SJSA1 (cell line): ENCODE results near the gene STK38. TPM values are rescaled to one million over a fixed set of nuclear protein-coding genes. Genes with fewer than 3 reads are reported as not detected.
A peak's percentile ranks its signal among the peaks of the same experiment; 100 is the strongest.

Source experiments
- DNase-seq, 2 experiments: peaks; one replicate each; pipeline ENCODE4 v3.0.0-alpha.2; 2015 to 2020; ENCODE audit warnings: low spot score in 2 of 2, low read depth in 1 of 2
- H3K27ac ChIP-seq: fragments of 250-450 bp; sonication (Bioruptor Pico); 2 replicates; pipeline ENCODE4 v1.5.1; 2020; ENCODE audit warnings: mild to moderate bottlenecking, moderate library complexity
- H3K27me3 ChIP-seq: fragments of 250-450 bp; sonication (Bioruptor Pico); replicated peaks from 2 replicates; pipeline ENCODE4 v1.5.1; 2020; ENCODE audit warnings: mild to moderate bottlenecking, moderate library complexity
- H3K36me3 ChIP-seq: fragments of 250-450 bp; sonication (Bioruptor Pico); 2 replicates; pipeline ENCODE4 v1.5.1; 2020; ENCODE audit warnings: mild to moderate bottlenecking
- H3K4me1 ChIP-seq: fragments of 250-450 bp; sonication (Bioruptor Pico); replicated peaks from 2 replicates; pipeline ENCODE4 v1.6.1; 2021; ENCODE audit warnings: mild to moderate bottlenecking
- H3K4me3 ChIP-seq: fragments of 250-450 bp; sonication (Bioruptor Pico); 2 replicates; pipeline ENCODE4 v1.5.1; 2020; ENCODE audit warnings: mild to moderate bottlenecking
- H3K9me3 ChIP-seq: fragments of 250-450 bp; sonication (Bioruptor Pico); replicated peaks from 2 replicates; pipeline ENCODE4 v1.5.1; 2020; ENCODE audit warnings: mild to moderate bottlenecking
- total RNA-seq: library from RNA; depleted of rRNA; stranded (reverse); fragments of >200 nt; shearing (Covaris generic); gene quantifications from 2 replicates; pipeline ENCODE4 v1.2.3, GENCODE V29; 2014

STK38 gene
- total RNA-seq, 1 experiment from 2014 or later = 39.3 TPM

DNA sequence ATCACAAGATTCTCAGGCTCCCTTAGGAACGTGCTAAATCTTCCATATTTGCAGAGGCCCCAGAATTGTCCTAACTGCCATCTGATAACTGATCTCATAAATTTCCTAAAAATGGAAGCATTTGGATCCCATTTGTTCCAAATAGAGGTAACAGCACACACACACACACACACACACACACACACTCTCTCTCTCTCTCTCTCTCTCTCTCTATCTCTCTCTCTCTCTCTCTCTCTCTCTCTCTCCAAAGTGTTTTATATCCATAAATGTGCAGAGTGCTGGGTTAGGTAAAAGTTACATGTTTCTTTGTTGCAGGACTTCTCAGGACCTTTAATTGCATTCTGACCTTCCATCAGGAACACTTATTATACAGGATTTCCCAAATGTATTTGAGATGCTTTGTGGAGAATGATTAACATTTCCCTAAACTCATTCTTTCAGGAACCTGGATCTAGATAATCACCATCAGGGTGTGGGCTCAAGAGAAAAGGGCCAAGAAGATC lies 8.5 kb upstream of the STK38 start:
- H3K9me3 ChIP-seq = no peaks in the 10 kb centered on the region
- no peak for DNase-seq
- H3K4me1 ChIP-seq = no peaks in the 10 kb centered on the region
- no peaks in the 10 kb centered on the region for H3K27me3 ChIP-seq
- no peak overlapping the region for H3K4me3 ChIP-seq
- H3K27ac ChIP-seq = no peak overlapping the region
- H3K36me3 ChIP-seq = no peaks in the 10 kb centered on the region

- Histone ChIP-seq H3K4me3 (no peak overlapping the region), H3K4me1 (peaks cover 16% of the 10 kb centered on the region), H3K27me3 (no peaks in the 10 kb centered on the region), H3K27ac (no peak overlapping the region), H3K9me3 (no peaks in the 10 kb centered on the region), H3K36me3 (peaks cover 5% of the 10 kb centered on the region)
- DNase-seq = no peak
Measured at GRCh38 chr6:36550473-36551000, 3.3 kb upstream of the STK38 start.

- Histone ChIP-seq H3K4me1 (peaks cover 32% of the 10 kb centered on the region), H3K27me3 (no peaks in the 10 kb centered on the region), H3K4me3 (no peak overlapping the region), H3K9me3 (no peaks in the 10 kb centered on the region), H3K27ac (no peak overlapping the region), H3K36me3 (peaks cover 16% of the 10 kb centered on the region)
- no peak for DNase-seq
Measured at GRCh38 chr6:36548401-36548743, 1.1 kb upstream of the STK38 start.

GRCh38 chr6:36547646-36548400 lies 544 bp upstream of the STK38 start:
- H3K4me3 ChIP-seq = peak overlapping the region; percentile 88
- H3K27ac ChIP-seq = peak overlapping the region; percentile 94
- peaks cover 21% of the 10 kb centered on the region for H3K36me3 ChIP-seq
- no peaks in the 10 kb centered on the region for H3K9me3 ChIP-seq
- H3K4me1 ChIP-seq = peaks cover 32% of the 10 kb centered on the region
- DNase-seq = no peak
- H3K27me3 ChIP-seq = no peaks in the 10 kb centered on the region

DNA sequence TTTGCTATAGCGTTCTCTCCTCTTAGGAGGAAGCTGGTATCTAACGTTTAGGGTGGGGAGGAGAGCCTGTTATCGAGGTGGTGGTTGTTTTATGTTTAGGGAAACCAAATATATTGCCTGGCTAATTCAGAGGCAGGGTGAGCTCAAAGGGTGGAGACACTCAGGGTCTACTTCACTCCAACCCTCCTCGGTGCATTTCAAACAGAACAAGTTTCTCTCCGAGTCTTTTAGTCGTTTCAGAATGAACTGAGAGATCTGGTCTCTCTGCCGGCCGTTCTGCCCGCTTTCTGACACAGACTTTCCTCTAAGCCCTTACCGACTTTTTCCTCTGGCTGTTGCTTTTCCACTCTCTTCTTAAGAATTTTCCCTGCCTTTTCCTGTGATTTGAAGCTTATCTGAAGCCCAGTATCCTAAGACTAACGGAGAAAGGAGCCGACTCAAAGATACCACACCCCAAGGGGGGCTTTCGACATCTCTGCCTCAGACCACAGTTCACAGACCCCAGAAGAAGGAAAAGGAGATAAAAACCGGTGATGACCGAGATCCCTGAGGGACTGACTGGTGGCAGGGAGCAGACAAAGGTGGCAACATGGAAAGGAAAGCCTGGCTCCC lies 865 bp downstream of the STK38 start:
- Histone ChIP-seq H3K27me3 (no peaks in the 10 kb centered on the region), H3K4me3 (peak overlapping the region; percentile 88), H3K27ac (peak overlapping the region; percentile 94), H3K9me3 (no peaks in the 10 kb centered on the region), H3K4me1 (peaks cover 41% of the 10 kb centered on the region), H3K36me3 (peaks cover 34% of the 10 kb centered on the region)
- DNase-seq = peak in 1 of 2 experiments; percentile 42

GRCh38 chr6:36545767-36546307 lies 1.4 kb downstream of the STK38 start:
- peaks cover 41% of the 10 kb centered on the region for H3K4me1 ChIP-seq
- peak overlapping the region; percentile 88 for H3K4me3 ChIP-seq
- no peak for DNase-seq
- peak overlapping the region; percentile 94; the same call in 1 of the 2 replicates for H3K27ac ChIP-seq
- H3K9me3 ChIP-seq = no peaks in the 10 kb centered on the region
- no peaks in the 10 kb centered on the region for H3K27me3 ChIP-seq
- H3K36me3 ChIP-seq = peaks cover 40% of the 10 kb centered on the region

DNA sequence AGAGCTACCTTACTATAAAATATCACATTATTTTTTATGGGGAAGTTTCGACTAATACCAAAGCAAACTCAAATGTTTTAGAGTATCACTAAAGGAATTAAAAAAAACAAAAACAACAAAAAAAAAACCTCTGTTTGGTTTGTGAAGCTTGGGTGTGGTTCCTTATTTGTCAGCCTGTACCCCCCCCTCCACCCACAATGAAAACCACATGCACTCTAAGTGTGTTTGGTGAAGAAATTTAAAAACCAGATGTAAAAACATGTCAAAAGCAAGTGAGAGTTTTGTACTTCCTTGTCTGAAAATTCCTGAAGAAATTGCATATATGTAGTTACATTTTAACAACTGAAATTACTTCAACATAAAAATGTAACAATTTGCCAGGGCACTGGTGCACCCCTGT lies 3.1 kb downstream of the STK38 start:
- Histone ChIP-seq H3K4me3 (no peak overlapping the region), H3K36me3 (peaks cover 56% of the 10 kb centered on the region), H3K4me1 (peaks cover 47% of the 10 kb centered on the region), H3K27ac (no peak overlapping the region), H3K9me3 (no peaks in the 10 kb centered on the region), H3K27me3 (no peaks in the 10 kb centered on the region)
- DNase-seq = peak; percentile 45 to 48

DNA sequence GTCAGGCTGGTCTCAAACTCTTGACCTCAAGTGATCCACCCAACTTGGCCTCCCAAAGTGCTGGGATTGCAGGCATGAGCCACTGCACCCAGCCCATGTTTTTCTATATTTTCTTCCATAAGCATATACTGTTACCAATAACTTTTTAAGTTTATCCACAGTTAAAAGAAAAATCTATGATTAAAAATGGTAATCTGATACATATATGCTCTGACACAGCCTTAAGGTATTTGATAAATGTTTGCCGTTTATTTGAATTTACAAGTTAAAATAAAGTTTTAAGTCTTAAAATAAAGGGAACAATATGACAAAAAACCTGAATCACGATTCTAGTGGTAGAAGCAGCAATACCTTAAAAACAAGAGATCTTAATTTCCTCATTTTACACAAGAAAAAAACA lies 5.2 kb downstream of the STK38 start:
- no peaks in the 10 kb centered on the region for H3K9me3 ChIP-seq
- H3K4me1 ChIP-seq = peaks cover 38% of the 10 kb centered on the region
- H3K36me3 ChIP-seq = peaks cover 73% of the 10 kb centered on the region
- H3K4me3 ChIP-seq = no peak overlapping the region
- no peak overlapping the region for H3K27ac ChIP-seq
- no peak for DNase-seq
- H3K27me3 ChIP-seq = no peaks in the 10 kb centered on the region

- DNase-seq = no peak
- H3K27ac ChIP-seq = no peak overlapping the region
Measured at GRCh38 chr6:36539814-36540568, 7.3 kb downstream of the STK38 start.

GRCh38 chr6:36536873-36537547 lies 10.3 kb downstream of the STK38 start:
- Histone ChIP-seq H3K36me3 (peaks cover 80% of the 10 kb centered on the region), H3K9me3 (no peaks in the 10 kb centered on the region), H3K27ac (no peak overlapping the region), H3K4me1 (peaks cover 14% of the 10 kb centered on the region), H3K4me3 (no peak overlapping the region), H3K27me3 (no peaks in the 10 kb centered on the region)
- DNase-seq = no peak

More at GRCh38 chr6:36539814-36540568, 7.3 kb downstream of the STK38 start:
- Histone ChIP-seq H3K4me1 (peaks cover 29% of the 10 kb centered on the region), H3K4me3 (no peak overlapping the region), H3K9me3 (no peaks in the 10 kb centered on the region), H3K36me3 (peaks cover 86% of the 10 kb centered on the region), H3K27me3 (no peaks in the 10 kb centered on the region)

GRCh38 chr6:36533321-36533720 lies 14.0 kb downstream of the STK38 start:
- H3K27ac ChIP-seq = no peak overlapping the region
- peaks cover 6% of the 10 kb centered on the region for H3K4me1 ChIP-seq
- DNase-seq = peak in 1 of 2 experiments; percentile 33
- H3K4me3 ChIP-seq = no peak overlapping the region
- peaks cover 79% of the 10 kb centered on the region for H3K36me3 ChIP-seq
- H3K27me3 ChIP-seq = no peaks in the 10 kb centered on the region
- no peaks in the 10 kb centered on the region for H3K9me3 ChIP-seq

- Histone ChIP-seq H3K27ac (no peak overlapping the region), H3K36me3 (peaks cover 84% of the 10 kb centered on the region), H3K4me3 (no peak overlapping the region), H3K9me3 (no peaks in the 10 kb centered on the region), H3K27me3 (no peaks in the 10 kb centered on the region), H3K4me1 (no peaks in the 10 kb centered on the region)
- no peak for DNase-seq
Measured at GRCh38 chr6:36526066-36526465, 21.2 kb downstream of the STK38 start.

DNA sequence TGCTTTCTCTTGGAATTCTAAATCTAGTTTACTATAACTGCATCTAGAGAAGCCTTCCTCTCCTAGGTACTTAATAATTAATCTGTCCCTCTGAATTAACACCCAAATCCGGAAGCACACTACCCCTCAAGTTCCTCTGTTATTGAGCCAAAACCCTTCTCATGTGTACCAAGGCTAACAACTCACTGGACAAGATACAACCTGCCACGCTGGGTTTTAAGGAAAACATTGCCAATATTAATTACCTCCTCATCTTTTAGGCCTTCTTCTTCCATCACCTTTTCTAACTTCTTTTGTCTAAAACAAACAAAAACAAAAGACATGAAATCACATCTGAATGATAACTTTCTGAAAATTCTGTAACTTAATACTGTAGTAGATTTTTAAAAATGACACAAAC lies 21.9 kb downstream of the STK38 start:
- H3K9me3 ChIP-seq = no peaks in the 10 kb centered on the region
- H3K27ac ChIP-seq = no peak overlapping the region
- no peak overlapping the region for H3K4me3 ChIP-seq
- H3K36me3 ChIP-seq = peaks cover 86% of the 10 kb centered on the region
- H3K27me3 ChIP-seq = no peaks in the 10 kb centered on the region
- no peak for DNase-seq
- no peaks in the 10 kb centered on the region for H3K4me1 ChIP-seq
